HG03520 (cell line): ENCODE measurements around the gene MEOX2.

Source experiments
- ATAC-seq: cut with Tn5 transposase; IDR thresholded peaks from one replicate; pipeline ENCODE4 v1.9.1; 2021; ENCODE audit warnings: mild to moderate bottlenecking, moderate library complexity; ENCODE audit not compliant: unreplicated experiment

MEOX2 gene

DNA sequence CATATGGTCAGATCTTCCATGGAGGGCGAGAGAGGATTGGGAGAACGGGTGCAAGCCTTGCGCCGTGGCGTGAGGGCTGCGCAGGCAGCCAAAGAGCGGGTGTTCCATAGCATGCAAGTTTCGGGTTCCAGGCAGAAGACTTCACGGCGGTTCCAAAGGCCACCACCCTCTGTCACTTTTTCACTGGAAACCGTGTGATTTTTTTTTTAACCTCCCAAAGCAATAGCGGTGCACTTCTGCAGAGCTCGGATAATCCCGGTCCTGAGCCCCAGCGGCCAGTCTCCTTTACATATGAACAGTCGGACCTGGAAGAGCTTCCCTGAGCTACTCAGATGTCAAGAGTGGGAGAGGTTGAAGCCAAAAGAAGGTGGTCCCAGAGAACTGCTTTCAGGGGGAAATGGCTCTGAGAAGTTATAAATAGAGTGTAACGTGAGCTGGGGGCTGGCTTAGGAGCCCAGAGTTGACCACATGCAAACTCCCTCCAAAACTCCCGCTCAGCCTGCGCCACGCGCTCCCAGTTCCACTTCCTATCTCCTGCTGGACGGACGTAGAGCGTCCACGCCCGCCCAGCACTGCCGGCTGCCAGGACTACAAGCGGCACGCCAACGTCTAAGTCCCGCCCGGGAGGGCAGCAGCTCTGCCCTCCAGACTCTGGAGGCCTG lies at the start of gene MEOX2:
Gene MEOX2, minus strand, starts transcription at position 389 of the 662 bp plus-strand sequence. Its CDS starts 281 bp downstream, at position 108.
- ATAC-seq: no peak

DNA sequence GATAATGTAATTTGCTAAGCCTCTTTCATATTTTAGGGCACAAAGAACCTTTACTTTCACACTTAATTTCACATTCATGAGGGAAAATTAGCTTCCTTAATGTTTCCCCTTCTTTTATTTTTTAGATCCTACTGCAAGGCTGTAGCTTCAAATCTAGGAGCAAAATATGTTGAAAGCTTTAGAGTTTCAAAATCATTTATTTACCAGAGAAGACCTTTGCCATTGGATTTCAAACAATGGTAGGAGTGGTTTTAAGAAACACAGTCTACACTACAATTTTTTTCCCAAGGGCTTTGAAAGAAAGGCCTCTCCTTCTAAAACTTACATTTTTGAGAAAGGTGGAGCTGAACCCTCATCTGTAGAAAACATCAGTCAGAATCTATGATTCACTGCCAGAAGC lies 43.3 kb upstream of the MEOX2 start:
- ATAC-seq: no peak

DNA sequence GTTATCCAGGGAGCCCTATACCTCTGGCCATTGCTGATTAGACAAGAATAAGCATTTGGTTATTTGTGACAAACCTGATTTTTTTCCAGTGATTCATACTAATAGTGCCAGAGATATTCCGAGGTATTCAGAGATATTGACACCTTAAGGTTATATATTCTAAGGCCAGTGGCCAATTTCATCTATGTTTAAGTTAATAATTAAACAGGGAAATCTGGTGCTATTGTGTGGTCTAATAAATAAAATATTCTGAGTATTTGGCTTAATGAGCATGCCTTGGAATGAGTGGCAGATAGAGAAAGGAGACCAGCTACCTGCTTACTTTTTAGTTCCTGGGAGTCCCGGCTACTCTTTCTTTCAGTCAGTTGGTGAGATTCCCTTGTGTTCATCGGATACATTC lies 38.6 kb upstream of the MEOX2 start:
- ATAC-seq: no peak

DNA sequence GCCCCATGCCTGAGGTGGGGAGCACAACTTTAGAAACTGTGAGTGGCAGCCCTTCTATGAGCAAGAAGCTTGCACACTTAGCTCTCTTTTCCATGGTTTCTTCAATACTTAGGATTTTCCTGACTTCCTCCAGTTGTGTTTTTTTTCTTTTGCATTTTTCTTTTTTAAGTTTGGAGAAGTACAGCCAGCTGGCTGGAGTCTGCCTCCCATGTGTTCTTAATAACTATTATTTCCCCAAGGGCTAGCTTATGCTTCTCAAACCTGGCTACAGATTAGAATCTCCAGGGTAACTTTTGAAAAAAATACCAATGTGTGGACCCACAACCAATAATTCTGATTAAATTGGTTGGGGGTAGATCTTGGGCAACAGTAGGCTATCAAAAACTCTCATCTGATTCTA lies 37.4 kb upstream of the MEOX2 start:
- ATAC-seq: no peak

DNA sequence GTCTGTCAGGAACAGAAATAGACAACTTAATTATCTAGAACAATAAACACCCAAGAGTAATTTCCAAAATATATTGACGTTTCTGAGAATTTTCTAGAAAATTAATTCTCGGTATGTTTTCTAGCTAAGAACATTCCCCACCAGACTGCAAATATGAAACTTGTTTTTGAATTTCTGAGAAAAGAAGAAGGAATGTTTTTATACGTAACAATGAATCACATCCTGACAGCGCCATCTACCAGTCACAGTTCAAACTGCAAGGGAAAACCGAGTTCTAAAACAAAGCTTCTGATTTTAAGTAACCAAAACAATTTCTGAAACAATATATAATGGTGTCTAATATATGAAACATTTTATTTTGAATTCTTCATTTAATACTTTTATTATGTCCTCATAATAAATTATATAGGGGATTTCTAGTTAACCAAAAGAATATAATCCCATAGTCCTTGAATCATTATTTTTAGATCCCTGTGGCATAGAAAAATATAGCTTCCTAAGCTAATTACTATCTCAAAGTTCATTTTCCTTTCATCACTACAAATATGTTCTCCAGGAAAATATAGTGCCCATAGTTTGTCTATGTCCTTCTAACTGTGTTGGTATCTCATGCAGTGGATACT lies 34.5 kb upstream of the MEOX2 start:
- no peak for ATAC-seq

DNA sequence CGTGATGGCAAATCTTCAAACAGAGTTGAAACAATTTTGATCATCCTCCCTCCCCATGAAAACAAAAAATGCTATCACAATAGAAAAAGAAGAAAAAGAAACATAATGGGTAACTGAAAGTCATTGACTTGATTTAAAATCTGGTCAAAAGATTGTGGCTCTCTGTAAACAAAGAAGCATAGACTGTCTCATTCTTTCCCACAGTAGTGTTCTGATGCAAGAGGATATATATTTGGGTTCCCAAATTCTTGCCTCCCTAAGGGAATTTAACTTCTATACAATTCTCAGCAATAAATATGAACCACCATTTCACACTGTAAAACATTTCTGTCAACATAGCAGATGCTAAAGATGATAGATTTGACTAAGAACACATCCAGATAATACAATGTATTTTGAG lies 32.8 kb upstream of the MEOX2 start:
- no peak for ATAC-seq

DNA sequence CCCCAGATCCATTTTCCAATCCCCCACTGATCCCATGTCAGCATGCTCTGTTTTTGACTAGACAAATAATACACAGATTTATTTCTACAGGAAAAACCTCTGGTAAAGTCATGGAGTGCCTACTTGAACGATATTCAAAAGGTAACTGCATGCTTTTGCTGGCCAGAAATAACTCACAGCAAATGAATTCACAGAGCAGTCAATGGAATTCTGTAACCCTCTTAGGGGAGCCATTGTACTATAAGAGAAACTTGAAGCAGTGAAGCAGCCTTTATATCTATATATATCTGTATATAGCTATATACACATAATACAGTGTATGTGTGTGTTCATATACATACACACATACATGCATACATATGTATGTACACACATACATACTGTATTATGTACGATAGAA lies 29.0 kb upstream of the MEOX2 start:
- ATAC-seq: no peak

DNA sequence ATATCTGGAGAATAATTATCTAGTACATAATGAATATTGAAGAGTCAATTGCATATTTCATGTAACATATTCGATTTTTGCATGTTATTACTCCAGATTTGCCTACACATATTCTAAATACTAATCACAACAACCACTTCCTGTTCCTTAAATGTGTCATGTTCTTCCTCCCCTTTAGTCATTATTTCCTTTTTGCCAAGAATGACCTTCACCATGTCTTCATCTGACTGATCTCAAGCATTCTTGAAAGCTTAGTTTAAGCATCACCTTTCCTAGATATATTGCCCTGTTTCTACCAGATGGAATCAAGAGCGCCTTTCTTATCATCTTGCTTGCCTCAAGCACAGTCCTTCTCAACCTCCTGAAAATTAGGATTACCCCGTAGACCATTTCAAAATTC lies 23.5 kb upstream of the MEOX2 start:
- ATAC-seq: no peak

DNA sequence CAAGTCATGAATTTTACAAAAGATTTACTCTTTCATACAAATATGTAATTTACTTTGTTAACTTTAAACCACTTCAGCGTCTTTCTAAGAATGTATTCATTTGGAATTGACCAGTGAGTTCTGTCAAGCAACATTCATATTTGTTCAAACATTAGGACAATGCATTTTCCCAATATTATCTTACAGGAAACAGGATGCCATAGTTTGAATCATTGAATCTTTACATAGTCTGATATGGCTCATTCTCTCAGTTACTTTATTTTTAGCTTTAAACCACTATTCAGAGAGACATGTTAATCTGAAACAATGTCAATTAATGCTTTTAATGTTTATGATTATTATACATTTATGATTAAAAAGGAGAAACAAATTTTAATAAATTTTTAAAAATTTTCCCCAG lies 21.1 kb upstream of the MEOX2 start:
- ATAC-seq: no peak

DNA sequence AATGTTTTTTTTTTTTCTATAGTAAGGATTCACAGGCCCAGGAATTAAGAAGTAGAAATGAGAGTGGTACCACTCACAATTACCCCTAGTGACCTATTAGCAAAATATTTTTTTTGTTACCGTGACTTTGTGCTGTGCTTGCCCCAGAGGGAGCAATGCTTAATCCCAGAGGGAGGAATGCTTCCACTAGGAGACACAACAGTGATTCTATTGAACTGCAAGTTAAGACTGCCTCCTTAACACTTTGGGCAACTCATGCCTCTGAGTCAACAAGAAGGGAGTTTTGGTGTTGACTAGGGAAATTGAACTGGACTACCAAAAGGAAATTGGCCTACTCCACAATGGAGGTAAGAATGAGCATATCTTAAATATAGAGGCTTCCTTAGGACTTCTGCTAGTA lies 17.2 kb upstream of the MEOX2 start:
- ATAC-seq: no peak

DNA sequence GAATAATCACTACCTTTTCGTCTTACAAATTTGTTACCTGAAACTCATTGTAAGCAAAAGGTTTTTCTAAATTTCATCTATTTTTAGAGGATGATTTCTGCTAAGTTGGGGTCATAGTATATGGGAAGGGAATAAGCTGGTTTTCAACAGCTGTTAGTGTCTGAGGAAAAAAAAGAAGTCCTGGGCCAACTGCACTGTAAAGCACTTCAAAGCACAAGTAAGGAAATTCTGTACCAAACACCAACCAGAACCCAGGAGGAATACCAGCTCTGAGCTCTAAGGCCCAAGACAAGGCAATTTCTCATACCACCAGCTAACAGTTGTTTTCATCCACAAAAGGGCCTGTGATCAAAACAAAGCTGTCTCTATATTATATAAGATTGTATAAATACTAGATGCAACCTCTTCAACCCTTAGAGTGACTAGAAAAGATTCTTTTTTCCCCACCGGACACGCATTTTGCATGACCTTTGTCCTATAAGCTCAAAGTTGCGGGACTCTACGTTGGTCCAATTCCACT lies 6.1 kb upstream of the MEOX2 start:
- ATAC-seq: no peak

DNA sequence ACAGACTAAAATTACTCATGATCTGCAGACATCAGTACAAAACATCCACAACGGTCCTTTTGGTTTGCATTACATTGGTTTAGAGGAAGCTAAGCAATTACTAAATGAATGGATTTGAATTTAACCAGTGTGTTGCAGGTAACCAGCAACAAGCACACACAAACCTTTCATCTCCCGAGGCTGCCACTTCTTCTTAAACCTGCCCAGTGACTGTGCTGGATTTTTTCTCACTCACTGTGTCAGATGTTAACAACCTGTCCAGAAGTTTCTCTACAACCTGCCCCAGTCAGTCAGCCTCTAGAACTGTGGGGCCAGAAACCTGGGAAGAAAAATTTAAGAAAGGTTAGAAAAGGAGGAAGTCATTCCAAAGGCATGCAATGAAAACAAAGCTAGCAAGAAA lies 2.4 kb upstream of the MEOX2 start:
- ATAC-seq: no peak

DNA sequence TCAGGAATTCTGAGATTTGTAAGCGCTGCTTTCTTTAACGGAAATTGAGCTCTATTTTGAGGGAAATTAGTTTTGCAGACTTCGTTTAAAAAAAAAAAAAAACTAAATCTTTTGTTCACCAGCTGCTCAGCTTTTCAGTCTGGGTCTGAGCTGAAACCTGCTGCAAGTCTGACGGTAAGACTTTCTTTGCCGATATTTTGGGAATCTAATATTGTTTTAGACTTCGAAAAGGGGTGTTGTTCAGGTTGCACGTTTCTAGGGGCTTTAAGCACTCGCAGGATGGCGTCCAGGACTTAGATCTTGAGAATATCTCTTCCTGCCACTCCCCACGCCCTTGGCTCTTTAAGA lies 1.8 kb upstream of the MEOX2 start:
- no peak for ATAC-seq

DNA sequence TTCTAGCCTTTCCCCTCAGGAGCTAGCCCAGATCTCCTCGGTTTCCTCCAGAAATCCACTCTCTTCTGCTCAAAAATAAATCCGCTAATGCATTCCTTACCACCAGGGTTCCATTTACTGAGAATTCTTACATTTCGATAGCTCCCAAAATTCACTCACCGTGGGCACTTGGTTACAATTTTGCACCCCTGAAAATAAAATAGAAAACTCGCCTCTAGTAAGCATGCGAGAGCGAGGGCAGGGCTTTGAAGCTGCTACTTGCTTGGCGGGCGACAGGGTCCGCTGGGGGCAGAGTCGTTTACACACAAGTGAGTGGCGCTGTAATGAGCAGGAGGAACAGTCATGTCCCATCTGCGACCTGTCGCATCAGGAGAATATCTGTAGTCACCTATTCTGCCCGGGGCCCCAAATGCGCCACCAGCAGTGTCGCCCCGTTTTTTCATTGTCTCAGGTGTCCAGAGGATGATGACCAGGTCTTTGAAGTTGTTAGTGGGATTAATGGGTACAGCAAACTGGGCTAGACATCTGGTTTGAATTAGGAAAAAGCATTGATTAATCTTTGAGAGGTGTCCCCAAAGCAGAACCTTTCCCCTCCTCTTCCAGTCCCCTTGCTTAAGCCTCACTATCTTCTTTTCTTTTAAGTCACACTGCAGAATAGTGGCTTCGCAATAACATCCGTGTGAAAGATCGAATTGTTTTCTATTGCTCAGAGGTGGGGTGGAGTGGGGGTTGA lies 1.2 kb upstream of the MEOX2 start:
- no peak for ATAC-seq

DNA sequence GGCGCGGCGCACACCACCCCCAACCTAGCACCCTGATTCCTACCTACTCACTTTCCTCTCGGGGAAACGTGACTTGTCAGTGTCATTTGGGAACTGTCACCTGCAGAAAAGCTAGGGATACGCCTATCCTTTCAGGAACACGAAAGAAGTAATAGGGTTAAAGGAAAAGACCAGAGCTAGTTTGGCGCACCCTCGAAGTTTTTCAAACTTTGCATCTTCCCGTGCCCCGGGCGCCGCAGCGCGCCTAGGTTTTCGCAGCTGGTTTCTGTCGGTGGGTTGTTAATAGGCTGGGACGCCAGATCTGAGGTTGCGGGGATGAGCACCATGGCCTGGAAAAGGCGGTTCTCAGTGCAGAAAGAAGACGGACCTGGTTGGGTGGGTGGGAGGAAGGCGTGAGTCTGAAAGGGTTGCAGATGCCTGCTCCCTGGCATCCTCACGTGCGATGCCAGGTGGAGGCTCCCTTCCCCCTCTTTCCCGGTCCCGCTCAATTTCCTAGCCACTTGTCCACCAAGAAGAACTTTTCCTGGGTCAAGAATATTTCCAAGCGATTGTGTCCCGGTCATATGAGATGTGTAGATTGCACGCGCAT lies 568 bp upstream of the MEOX2 start:
- ATAC-seq: no peak

DNA sequence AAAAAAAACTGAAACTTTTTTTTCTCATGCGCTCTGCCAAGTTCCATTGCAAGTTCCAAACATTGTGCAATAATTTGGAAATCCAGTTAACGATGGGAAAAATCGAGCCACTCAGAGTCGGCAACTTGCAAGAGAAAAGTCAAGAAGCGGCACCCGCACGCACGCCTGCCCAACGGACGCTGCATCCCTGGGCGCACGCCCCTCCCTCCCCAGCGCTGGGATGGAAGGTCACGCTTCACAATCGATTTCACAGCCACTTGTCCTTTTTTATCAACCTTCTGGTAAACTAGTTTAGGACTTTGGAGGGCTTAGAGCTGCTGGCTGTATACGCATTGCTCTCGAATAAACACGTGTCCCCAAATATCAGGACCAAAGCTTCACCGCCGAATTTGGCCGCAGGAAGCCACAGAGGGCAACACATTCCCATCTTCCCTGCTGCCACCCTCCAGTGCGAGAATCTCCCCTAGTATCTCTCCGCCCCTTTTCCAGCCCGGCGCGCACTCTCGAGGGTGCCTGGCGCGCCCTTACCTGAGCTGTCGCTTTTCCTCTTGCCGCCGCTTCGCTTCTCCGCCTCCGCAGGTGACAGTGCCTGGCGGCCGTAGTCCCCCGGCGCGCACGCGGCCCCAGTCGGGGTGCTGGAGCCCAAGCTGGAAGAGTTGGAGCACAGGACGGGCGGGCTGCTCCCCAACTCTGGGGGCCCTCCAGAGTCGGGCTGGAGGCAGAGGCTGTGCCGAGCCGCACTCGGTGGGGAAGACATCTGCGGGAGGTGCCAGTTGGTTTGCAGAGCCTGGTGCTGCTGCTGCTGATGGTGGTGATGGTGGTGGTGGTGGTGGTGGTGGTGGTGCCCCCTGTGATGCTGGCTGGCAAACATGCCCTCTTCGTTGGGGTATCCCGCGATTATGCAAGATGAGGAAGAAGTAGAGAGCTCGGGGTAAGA lies 857 bp downstream of the MEOX2 start:
- ATAC-seq: no peak

DNA sequence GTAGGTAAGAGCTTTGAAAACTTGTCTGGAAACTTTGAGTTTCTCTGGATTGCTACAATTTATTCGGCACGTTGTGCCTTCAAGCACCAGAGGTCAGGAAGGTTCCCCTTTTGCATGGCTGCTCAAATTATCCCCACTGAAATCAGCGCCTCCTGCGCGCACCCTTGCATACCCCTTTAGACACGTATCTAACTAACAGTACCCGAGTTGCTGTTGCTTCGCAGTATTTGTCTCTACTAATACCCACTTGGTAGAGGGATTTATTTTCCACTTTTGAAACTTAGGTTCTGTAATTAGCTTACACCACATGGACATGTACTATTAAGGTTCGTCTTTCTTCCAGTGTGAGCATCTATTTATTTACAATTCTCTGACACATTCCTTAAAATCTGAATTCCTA lies 1.6 kb downstream of the MEOX2 start:
- no peak for ATAC-seq

DNA sequence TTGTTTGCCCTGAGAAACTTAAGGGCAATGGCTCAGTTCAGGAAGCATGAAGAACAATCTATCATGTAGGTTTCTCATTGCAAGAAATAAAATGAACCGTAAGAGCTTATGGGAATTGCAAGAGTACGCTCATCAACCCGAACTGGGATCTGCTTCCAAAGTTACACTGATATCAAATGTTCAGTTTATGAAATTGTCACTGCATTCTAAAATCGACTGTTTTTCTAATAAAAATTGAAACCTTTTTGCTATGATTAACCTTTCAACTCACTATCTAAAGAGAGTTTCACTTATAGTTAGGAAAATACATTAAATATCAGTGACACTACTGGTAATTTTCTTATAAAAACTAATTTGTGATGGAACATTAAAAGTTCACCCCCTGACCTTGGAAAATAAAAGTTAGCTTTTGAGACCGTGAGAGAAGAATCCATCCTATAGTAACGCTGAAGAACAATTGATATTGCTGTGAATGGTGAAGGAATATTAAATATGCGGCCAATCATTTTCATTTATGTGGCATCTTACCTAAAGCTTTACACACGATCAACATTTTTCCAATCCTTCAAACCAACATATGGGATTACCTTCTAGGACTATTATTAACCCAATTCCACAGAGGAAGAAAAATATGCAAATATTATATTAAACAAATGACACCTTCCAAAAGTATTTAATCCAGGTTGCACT lies 2.2 kb downstream of the MEOX2 start:
- ATAC-seq: no peak

DNA sequence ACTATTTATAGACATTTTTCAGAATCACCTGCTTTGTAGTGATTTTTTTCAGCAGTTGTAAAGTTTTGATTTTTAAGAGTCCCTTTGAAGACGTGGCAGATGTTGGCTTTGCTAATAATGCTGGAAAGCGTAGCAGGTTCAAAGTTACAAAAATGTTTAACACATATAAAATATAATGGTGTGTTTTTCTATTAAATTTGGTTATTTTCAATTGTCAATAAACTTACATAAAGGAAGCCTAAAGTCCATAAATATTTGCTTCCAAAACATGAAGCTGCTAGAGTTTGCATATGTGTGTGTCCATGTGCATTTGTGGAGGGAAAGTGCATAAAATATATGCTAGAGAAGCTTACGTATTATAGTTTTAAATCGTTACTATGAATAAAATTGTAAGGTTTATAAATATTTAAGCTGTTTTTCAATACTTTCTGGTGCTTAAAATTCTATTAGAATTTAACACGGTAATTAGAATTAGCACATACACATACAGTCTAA lies 3.7 kb downstream of the MEOX2 start:
- no peak for ATAC-seq

DNA sequence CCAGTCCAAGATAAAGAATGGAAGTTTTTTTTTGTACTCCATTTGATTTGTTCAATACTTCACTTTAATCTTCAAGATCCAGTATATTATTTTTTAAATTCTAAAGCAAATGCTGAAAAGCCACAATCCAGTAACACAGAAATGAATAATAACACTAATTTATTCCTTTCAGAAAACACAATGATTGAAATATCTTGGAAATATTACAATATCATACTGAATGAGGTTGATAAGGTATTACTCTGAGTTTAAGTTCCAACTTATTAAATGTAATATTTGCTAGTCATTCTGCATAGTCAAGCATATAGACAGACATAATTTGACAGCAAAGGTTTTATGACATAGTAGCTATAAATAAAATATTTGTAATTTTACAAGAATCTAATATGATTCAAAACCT lies 4.4 kb downstream of the MEOX2 start:
- ATAC-seq: no peak
